ENCODE measurements around the gene WNT7A.

Gene WNT7A

DNA sequence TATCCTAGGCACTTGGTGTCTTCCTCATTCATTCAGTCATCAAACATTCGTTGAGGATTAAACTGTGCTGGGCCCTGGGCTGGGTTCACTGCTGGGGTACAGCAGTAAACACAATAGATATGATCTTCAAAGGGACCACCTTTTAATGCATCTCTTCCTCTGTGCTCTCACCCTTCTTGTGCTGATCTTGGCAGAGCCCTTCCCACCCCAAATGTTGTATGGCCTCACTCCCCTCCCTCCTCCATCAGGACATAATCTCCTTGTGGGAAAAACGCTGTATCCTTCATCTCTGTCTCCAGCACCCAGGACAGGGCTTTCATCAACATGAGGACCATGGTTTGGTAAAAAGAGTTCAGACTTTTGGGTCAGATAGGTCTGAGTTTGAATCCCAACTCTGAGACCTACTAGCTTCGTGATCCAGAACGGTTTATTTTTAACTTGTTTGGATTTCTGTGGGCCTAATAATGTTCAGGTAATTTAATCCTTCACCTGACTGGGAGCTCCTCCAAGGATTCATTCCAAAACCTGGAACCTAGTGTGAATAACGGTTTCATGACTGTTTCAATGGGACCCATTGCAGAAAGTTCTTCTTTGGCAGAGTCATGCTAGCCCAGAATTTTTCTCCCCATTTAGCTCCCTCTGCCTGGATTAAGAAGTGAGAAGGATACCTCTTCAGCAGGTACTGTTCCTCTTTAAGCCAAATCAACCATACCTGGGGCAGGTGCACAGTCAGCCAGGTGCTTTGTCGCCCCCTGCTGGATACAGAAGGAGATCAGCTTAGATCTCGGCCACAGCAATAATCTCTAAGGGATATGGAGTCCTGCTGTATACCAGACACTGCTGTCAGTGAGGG lies 5.2 kb upstream of the WNT7A start:
- peak; percentile 57 for DNase-seq (ENCODE audit: low read depth)

DNA sequence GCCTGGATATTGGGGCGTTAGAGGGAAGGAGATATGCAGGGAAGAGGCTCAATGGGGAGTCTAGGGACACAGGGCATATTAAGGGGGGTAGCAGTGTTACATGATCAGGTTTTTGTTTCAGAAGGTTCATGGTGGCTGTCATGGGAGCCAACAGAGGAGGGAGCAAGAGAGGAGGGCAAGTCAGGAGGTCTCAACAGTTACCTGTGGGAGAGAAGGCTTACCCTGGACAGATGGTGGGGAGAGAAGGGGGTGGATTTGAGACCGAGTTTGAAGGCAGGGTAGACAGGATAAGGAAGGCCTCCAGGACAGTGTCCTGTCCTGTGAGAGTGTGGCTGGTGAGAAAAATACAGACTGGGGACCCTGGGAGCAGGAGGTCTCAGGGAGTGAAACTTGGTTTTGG lies 3.8 kb upstream of the WNT7A start:
- no peak for DNase-seq (ENCODE audit: low read depth)

DNA sequence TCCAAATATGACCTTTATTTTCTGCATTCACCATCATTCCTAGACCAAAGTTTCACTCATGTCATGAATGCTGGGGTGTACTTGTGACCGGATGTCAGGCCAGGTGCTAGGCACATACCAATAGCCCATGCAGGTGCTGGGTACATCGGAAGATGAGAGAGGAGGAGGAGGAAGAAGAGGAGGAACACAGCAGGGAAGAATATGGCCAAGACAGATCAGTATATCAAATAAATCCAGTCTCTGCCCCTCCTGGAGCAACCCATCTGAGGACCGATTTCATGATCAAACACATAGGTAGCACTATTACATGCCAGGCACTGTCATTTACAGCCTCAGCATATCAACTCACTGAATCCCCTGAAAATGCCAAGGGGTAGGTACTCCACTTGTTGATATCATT lies 3.0 kb upstream of the WNT7A start:
- DNase-seq (ENCODE audit: low read depth), result no peak

DNA sequence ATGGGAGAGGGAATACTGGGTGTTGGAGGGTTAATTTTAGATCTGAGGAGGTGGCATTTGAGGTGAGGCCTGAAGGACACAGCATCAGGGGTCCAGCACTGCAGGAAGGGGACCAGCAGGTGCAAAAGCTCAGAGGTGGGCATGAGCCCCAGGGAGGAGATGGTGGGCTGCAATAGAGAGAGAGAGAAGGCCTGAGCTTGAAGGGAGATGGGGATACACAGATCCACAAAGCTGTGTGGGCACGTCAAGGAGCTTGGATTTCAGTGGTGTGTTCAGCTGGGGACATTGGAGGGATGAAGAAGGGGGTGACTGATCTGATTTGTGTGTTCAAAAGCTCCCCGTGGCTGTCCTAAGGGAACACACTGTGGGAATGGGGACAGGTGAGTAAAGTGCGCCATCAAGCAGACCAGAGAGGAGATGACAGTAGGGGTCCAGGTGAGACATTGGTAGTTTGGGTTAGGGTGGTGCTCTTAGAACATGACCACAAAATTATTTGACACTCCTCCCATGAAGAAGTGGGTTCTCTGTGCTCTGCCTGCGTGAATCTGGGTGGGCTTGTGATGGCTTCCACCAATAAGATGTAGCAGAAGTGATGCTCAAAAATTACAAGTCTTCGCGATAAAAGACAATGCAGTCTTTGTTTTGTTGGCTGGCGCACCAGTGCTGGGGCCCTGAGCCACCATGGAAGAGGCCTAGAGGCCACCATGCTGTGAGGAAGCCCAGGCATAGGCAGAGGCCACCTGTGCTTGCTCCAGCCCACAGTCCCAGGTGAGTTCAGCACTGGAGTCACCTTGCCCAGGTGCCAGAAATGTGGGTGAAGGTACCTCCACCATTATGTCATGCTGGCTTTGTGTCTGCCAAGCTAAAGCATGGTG lies 1.9 kb upstream of the WNT7A start:
- no peak for DNase-seq (ENCODE audit: low read depth)

DNA sequence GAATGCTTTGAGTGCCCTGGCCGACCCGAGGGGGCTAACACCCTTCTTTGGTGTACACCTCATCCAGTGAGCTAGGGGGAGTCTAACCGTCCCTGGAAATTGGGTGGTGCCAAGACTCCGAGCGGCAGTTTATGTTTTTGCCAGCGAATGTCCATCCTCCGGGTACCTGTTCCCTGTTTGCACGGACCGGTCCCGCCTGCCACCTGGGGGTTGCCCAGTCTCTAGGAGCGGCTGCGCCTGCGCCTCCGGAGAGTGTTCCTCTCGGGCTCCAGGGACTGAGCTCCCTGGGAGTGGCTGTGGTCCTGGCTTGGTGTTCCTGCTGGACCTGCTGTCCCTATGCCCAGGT lies 913 bp upstream of the WNT7A start:
- DNase-seq (ENCODE audit: low read depth), result no peak

DNA sequence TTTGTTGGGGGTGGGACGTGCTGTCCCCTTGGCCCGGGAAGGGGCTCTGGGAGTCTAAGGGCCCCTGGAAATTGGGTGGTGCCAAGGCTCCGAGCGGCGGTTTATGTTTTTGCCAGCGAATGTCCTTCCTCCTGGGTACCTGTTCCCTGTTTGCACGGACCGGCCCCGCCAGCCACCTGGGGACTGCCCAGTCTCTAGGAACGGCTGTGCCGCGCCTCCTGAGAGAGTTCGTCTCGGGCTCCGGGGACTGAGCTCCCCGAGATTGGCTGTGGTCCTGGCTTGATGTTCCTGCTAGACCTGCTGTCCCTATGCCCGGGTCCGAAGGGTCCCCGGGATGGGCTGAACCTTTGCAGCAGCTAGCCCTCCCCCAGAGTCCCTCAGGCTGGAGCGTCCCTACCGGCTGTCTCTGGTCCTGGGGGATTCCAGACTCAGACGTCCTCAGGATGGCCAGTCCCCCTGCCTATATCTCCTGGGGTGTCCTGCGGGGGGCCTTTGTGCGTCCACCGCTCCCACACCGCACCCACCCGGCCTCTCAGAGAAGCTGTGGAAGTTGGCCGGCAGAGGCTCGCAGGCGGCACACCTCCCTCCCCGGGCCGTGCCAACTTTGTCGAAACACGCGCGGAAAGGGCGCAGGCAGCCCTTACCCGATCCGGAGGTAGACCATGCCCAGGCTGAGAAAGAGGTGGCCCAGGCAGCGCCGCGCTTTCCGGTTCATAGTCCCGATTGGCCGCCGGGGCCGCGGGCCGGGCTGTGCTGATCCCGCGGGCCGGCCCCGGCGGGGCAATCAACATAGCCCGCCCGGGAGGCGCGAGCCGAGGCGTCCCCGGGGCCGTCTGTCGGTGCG lies 547 bp downstream of the WNT7A start:
- DNase-seq (ENCODE audit: low read depth), result no peak

DNA sequence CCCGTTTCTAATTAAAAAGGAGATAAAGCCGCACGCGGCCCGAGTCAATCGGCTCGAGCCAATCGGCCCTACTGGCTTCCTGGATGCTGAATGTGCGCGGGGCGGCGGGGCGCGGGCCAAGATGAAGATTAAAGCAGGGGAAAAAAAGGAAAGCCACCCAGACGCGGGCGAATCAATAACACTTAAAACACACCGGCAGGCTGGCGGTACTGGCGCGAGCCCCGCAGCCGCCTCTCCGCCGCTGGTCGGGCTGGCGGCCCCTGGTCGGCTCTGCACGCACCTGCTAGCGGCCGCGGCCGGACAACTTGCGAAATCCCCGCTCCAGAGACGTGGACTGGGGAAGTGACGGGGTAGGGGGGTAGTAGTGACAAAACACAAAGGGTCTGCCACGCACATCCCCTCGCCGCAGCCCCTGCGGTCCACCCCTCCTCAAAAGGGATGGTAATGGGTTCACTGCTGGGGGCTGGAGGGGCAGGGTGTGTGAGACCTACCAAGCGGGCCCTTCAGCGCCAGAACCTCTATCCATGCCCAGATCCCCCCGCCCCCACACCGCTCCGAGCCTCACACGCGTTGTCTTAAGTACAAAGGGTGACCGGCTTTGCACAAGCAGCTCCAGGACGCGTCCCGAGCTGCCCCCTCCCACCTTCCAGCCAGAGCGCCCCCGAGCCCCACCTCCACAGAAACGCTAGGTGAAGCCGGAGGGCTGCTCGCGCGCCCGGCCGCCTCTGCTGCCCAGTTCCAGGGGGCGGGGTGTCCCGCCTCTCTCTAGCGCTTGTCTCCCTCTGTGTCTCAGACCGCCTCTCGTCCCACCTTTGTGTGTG lies 1.4 kb downstream of the WNT7A start:
- no peak for DNase-seq (ENCODE audit: low read depth)

DNA sequence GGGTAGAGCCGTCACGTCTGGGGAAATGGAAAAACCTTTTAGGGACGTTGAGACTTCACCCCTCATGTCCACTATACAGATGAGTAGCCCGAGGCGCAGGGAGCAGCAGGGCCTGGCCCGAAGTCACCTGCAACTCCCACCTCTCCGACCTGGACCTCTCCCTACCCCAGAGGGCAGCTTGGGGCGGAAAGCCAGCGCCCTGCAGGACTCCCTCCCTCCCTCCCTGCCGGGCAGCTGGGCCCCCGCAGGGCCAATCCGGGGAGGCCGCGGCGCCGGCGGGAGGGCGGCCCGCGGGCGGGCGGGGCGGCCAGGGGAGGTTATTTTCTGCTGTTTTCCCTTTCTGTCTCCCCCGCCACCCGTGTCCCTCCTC lies 2.0 kb downstream of the WNT7A start:
- DNase-seq (ENCODE audit: low read depth), result no peak

DNA sequence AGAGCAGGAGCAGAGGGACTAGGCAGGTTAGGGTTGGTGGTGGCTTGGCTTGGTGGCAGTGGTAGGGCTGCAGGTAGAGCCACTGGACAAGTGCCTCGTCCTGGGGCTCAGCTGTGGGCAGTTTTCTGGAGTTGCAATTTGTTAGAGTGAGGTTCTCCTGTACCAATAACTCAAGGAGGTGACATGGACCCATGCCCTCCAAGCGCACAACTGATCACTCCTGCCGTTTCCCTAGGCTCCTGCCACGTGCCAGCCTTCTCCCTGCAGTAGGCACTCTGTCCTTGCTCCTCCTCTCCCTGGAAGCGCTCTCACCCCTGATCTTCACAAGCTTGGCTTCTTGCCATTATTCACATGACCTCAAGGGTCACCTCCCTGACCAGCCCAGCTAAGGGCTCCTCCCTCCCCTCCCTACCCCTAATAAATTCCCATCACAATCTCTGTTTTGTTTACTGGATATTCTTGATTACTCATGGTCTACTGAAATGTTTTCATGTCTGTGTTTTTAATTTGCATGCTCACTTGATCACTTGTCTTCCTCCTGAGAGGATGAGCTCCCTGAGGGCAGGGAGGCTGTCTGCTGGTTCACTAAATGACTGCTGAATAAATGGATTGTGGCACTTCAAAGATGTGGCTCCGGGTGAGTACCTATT lies 3.3 kb downstream of the WNT7A start:
- DNase-seq (ENCODE audit: low read depth), result no peak

DNA sequence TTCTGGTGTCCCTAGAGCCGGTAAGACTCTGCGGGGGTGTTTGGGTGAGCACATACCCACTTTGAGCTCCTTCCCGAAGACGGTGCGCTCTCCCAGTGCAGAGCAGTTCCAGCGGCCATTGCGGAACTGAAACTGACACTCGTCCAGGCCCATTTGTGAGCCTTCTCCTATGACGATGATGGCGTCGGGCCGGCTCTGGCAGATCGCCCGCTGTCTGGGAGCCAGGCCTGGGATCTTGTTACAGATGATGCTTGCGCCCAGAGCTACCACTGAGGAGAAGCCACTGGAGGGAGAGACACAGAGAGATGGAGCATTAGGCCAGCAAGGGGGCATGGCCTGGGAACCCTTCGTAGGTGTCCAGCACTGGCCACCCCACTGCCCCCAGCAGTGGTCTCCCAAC lies 5.0 kb downstream of the WNT7A start:
- no peak for DNase-seq (ENCODE audit: low read depth)

DNA sequence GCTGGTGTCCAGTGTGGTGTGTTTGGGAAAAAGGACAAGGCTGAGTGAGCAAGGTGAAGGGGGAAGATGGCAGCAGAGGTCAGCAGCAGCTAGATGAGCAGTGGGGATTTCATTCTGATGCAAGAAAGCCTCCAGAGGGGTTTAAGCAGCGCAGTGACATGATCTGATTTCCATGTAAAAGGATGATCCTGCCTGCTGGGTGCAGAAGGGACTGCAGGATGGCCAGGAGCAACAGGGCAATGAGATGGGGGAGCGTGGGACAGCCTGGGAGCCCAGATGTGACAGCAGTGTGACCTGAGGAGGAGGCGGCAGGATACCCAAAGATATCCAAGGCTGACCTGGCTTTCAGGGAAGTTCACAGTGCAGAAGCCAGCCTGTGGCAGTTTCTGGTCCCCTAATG lies 6.1 kb downstream of the WNT7A start:
- no peak for DNase-seq (ENCODE audit: low read depth)

DNA sequence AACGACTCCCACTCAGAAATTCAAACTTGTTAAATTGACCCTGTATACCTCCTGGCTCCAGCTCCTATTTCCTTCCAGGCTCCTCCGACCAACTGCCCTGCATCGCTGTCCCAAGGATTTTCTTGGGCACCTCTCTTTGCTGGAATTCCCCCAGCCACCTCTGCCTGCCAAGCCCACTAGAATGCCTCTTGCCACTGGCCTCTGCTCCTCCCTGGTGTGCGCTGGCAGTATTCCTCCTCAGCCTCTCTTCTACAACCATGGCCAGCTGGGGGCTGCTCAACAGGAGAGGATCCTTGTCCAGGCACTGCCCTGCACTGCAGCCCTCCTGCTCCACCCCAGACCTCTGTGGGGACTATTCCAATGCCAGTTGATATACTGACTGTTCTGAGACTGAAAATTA lies 7.4 kb downstream of the WNT7A start:
- no peak for DNase-seq (ENCODE audit: low read depth)

DNA sequence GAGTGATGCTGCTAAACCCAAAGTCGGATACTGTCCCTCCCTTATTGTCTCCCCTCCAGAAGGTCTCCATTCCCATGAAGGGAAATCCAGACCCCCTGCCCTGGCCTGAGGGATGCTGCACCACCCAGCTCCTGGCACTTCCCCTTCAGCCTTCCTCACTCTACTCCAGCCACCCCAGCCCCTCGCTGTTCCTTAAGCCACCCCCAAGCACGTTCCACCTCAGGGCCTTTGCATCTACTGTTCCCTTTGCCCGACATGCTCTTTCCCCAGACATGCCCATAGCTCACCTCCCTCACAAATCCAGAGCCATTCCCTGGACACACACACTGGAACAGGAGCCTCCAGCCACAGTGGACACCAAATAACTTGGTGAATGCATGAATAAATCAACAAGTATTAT lies 8.1 kb downstream of the WNT7A start:
- no peak for DNase-seq (ENCODE audit: low read depth)

DNA sequence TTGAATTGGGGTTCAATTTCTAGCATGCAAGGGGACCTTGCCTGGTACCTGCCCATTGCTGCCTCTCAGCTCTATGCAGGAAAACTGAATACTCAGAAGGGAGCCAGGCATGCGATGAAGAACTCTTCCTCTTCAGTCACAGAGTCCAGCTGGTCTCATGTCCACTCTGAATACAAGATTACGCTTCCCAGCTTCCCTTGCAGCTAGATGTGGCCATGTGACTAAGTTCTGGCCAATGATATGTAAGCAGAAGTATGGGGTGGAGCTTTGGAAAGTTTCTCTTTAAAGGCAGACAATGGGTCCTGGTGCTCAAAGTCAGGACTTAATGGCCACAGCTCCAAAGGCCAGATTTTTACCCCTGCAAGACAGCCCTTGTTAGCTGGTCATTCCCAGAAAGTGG lies 9.0 kb downstream of the WNT7A start:
- no peak for DNase-seq (ENCODE audit: low read depth)

DNA sequence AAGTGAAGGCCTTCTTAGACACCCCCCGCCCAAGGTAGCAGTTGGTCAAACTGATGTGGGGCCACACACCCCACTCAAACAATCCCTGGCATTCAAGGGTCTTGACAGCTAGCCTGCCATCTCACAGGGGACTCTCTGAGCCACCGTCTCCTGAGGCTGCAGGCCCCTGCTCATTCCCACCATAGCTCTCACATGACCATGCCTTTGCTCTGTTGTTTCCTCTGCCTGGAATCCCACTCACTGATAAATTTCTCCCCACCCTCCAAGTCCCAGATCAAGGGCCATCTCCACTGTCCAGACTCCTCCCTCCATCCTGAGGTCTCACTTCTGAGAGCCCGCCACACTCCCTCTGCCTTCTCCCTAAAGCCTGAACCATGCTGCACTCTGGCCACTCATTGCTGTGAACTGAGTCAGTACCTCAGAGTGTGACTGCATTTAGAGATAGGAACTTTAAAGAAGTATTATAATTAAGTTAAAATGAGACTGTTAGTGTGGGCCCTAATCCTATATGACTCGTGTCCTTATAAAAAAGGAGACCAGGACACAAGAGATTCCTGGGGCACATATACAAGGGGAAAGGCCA lies 10.0 kb downstream of the WNT7A start:
- DNase-seq (ENCODE audit: low read depth), result no peak

DNA sequence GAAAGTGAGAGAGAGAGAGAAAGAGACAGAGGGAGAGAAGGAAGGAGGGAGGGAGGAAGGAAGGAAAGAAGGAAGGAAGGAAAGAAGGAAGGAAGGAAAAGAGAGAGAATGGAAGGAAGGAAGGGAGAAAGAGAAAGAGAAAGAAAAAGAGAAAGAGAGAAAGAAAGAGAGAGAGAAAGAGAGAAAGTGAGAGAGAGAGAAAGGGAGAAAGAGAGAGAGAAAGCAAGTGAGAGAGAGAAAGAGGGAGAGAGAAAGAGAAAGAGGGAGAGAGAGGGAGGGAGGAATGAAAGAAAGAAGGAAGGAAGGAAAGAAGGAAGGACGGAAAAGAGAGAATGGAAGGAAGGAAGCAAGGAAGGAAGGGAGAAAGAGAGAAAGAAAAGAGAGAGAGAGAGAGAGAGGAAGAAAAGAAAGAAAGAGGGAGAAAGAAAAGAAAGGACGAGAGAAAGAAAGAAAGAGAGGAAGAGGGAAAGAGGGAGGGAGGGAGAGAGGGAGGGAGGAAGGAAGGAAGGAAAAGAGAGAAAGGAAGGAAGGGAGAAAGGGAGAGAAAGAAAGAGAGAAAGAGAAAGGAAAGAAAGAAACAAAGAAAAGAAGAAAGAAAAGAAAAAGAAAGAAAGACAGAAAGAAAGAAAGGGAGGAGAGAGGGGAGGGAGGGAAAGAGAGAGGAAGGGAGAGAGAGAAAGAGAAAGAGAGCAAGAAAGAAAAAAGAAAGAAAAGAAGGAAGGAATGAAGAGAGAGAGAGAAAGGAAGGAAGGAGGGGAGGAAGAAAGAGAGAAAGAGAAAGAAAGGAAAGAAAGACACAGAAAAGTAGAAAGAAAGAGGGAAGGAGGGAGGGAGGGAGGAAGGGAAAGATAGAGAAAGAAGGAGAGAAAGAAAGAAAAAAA lies 10.8 kb downstream of the WNT7A start:
- DNase-seq (ENCODE audit: low read depth), result no peak

DNA sequence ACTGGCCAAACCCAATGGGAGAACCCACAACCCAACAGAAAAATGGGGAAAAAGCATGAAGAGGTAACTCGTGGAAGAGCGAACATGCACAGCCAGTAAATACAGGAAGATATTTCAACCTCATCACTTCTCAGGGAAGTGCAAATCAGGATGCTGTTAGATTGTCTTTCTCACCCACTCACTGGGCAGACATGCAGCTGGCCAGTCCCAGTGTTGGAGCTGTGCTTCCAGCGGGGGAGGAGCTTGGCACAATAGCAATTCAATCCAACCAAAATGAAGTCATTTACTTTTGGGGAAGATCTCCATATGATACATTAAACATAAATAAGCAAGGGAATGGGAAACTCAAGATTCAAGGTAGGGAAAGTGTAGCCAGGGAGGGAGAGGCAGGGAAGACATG lies 12.1 kb downstream of the WNT7A start:
- DNase-seq (ENCODE audit: low read depth), result no peak

DNA sequence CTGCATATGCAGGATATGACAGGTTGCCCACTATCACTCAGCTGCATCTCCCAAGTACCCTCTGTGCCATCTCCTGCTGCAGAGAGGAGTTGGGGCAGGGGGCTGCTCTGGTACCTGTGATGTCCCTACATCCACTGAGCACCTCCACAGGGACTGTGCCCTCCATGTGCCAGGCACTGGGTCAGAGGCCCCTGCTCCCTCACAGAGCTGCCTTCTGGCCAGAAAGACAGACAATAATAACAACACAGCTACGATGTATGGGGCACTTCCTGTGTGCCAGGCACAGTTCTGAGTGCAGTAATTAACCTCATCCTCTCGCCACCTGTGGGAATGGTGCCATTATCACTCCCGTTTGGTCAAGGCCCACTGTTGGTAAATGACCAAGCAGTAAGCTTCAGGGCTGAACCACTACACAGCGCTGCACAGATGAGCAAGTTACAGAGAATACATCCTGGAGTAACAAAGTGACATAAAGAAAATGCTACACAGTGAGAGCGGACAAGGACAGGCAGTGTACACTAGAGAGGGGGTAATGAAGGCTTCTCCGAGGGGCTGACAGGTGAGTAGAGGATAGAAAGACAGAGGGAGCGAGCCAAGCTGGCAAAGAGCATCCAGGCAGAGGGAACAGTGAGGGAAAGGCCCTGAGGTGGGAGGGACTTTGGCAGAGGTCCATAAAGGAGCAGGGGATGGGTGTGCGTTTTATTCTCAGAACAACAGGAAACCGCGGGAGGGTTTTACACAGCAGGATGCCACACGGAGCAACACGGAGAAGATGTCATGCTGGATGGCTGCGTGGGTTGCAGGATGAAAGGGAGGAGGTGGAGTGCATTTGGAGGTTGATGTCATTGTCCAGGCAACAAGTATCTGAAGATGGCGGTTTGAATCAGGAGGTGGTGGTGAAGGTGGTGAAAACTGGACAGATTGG lies 13.6 kb downstream of the WNT7A start:
- DNase-seq (ENCODE audit: low read depth), result no peak

DNA sequence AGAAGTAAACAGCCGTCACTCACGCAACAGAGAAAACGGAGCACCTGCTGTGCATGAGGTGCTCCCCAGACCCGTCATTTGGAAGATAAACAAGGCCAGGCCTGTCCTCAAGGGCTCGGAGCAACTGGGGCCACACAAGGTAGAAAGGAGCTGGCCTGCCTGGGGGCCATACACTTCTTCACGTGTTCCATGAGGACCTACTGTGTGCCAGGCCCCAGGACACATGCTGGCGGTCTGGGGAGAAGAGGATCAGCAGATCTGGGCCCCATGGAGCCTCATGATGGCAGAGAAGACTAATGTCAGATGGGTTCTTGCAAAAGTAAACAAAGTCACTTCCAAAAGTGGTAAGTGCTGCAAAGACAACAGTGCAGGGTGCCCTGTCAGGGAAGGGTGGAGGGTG lies 14.3 kb downstream of the WNT7A start:
- no peak for DNase-seq (ENCODE audit: low read depth)
